GM12878 (cell line): Measurements from ENCODE around the gene ABCC1. TPM values are rescaled to one million over a fixed set of nuclear protein-coding genes. Genes with fewer than 3 reads are reported as not detected.

Experiments used
- ATAC-seq: fragments of 200-7000 bp; cut with Tn5 transposase; 3 replicates; pipeline ENCODE4 v1.9.1; 2020; ENCODE audit warnings: mild to moderate bottlenecking, moderate library complexity
- BruUV-seq: library from RNA; stranded (reverse); fragments of 400-500 nt; replicated peaks from 2 replicates; lab custom pipeline; 2021; lab: Mats Ljungman, UMichigan
- CTCF ChIA-PET: fragments of 300-600 bp; sonication (Branson Sonifier 250); formaldehyde crosslinking; extraction: SDS; loops from one replicate; lab custom pipeline; 2021; ENCODE audit warnings: inconsistent platforms; lab: Yijun Ruan, JAX
- POLR2A ChIA-PET: fragments of 350-600 bp; formaldehyde crosslinking; extraction: SDS; loops from one replicate; lab custom pipeline; 2021; ENCODE audit warnings: inconsistent platforms; lab: Charles Lee
- RAD21 ChIA-PET: fragments of 300-600 bp; sonication (Branson Sonifier 250); formaldehyde crosslinking; loops from one replicate; lab custom pipeline; 2023; ENCODE audit warnings: antibody characterized with exemption; ENCODE audit not compliant: unreplicated experiment; lab: Charles Lee
- SMC1A ChIA-PET: fragments of 300-600 bp; sonication (Branson Sonifier 250); formaldehyde crosslinking; loops from one replicate; lab custom pipeline; 2023; ENCODE audit not compliant: unreplicated experiment, uncharacterized antibody; lab: Charles Lee
- DNase-seq: peaks from one replicate; pipeline ENCODE4 v3.0.0-alpha.2; 2011; ENCODE audit warnings: low read depth, low spot score
- FAIRE-seq: peaks from 3 replicates; lab custom pipeline; 2011; peaks lifted over from hg19 to GRCh38; lab: Jason Lieb, UNC
- H2AFZ ChIP-seq: 2 replicates; pipeline ENCODE4 v1.6.0; 2011; ENCODE audit warnings: low read depth, low read length, control low read depth; ENCODE audit not compliant: control insufficient read depth
- H3K27ac ChIP-seq: 2 replicates; pipeline ENCODE4 v1.5.1; 2011; ENCODE audit warnings: control low read depth; ENCODE audit not compliant: control insufficient read depth, insufficient read depth
- H3K27me3 ChIP-seq, 2 experiments: replicated peaks in 1 of 2; 2 replicates each; pipeline versions ENCODE4 v1.6.0 to v1.6.1; 2011; ENCODE audit warnings: low read length in 1 of 2; ENCODE audit not compliant: control insufficient read depth in 2 of 2, insufficient read depth in 2 of 2
- H3K36me3 ChIP-seq, 2 experiments: 2 replicates each; pipeline ENCODE4 v1.5.1; 2011; ENCODE audit warnings: low read length in 1 of 2; ENCODE audit not compliant: control insufficient read depth in 2 of 2, insufficient read depth in 2 of 2
- H3K4me1 ChIP-seq: 2 replicates; pipeline ENCODE4 v1.6.1; 2011; ENCODE audit warnings: mild to moderate bottlenecking, low read length, moderate library complexity, mixed read lengths; ENCODE audit not compliant: control insufficient read depth, insufficient read depth
- H3K4me2 ChIP-seq: 2 replicates; pipeline ENCODE4 v1.6.0; 2011; ENCODE audit warnings: control low read depth; ENCODE audit not compliant: control insufficient read depth, insufficient read depth
- H3K4me3 ChIP-seq: fragments of 200-600 bp; sonication (generic); 2 replicates; pipeline ENCODE4 v1.5.1; 2016
- H3K79me2 ChIP-seq: 2 replicates; pipeline ENCODE4 v1.6.0; 2011; ENCODE audit warnings: low read length; ENCODE audit not compliant: control insufficient read depth, insufficient read depth
- H3K9ac ChIP-seq: 2 replicates; pipeline ENCODE4 v1.8.0; 2011; ENCODE audit warnings: low read length, control low read depth, mixed read lengths; ENCODE audit not compliant: control insufficient read depth, insufficient read depth
- H3K9me3 ChIP-seq: replicated peaks from 3 replicates; pipeline ENCODE4 v1.5.1; 2011; ENCODE audit warnings: mild to moderate bottlenecking, low read length; ENCODE audit not compliant: control insufficient read depth, insufficient read depth
- H4K20me1 ChIP-seq: 2 replicates; pipeline ENCODE4 v1.6.0; 2011; ENCODE audit not compliant: control insufficient read depth, insufficient read depth
- ETV6 ChIP-seq, 2 experiments: fragments of 450-650 bp in 1 of 2; IDR thresholded peaks in 1 of 2; conservative IDR thresholded peaks in 1 of 2; 2 replicates each; pipeline ENCODE4 v1.6.1; 2014; ENCODE audit warnings: antibody characterized with exemption in 1 of 2, borderline replicate concordance in 1 of 2, low read depth in 1 of 2, mild to moderate bottlenecking in 1 of 2, moderate library complexity in 1 of 2
- MXI1 ChIP-seq: fragments of 150-350 bp; IDR thresholded peaks from 2 replicates; pipeline ENCODE4 v1.6.1; 2011; ENCODE audit warnings: low read depth, mild to moderate bottlenecking, inconsistent platforms, low read length, improper control_type of control experiment
- RAD21 ChIP-seq: IDR thresholded peaks from 2 replicates; pipeline ENCODE4 v1.6.1; 2011; ENCODE audit warnings: mild to moderate bottlenecking, low read depth, low read length, moderate library complexity; ENCODE audit not compliant: insufficient read depth
- SREBF1 ChIP-seq: IDR thresholded peaks from 2 replicates; pipeline ENCODE4 v1.6.1; 2012; ENCODE audit warnings: mild to moderate bottlenecking, low read length
- TAF1 ChIP-seq: IDR thresholded peaks from 2 replicates; pipeline ENCODE4 v1.6.1; 2011; ENCODE audit warnings: mild to moderate bottlenecking, low read depth, low read length, borderline replicate concordance
- TCF12 ChIP-seq: IDR thresholded peaks from 2 replicates; pipeline ENCODE4 v1.6.1; 2011; ENCODE audit warnings: low read depth, mild to moderate bottlenecking, low read length
- WGBS: methylation state at CpG from one replicate; pipeline ENCODE4 v1.1.6; 2016; ENCODE audit warnings: low lambda C conversion rate; ENCODE audit not compliant: insufficient replicate concordance, insufficient coverage; ENCODE audit errors: missing lambda C conversion rate; 5-methylcytosine and 5-hydroxymethylcytosine counted together
- in situ Hi-C: fragments of 300-500 bp; cut with MboI; formaldehyde crosslinking; loops from 9 replicates; pipeline ENCODE4 v1.14.3; 2018; ENCODE audit warnings: mixed read lengths
- intact Hi-C: fragments of 100-400 bp; cut with micrococcal nuclease; formaldehyde crosslinking; loops from one replicate; pipeline ENCODE4 v1.14.2; 2022; ENCODE audit not compliant: unreplicated experiment
- polyA plus RNA-seq, 11 experiments: library from polyadenylated mRNA; depleted of rRNA in 4 of 11; unstranded in 6 of 11; stranded (reverse) in 5 of 11; fragments of >200 nt; fragmentation: Nextera tagmentation in 4 of 11; fragmentation: Illumina TruSeq in 1 of 11; extraction: Ambion mirVana in 4 of 11; extraction: Trizol in 1 of 11; gene quantifications; 1 replicate in 1 of 11; 2 replicates in 10 of 11; pipeline versions ENCODE4 v1.2.1 to v1.2.3, GENCODE V29; 2011 to 2016; ENCODE audit warnings: inconsistent platforms in 2 of 11, missing spikeins in 2 of 11, low read depth in 1 of 11
- total RNA-seq, 4 experiments: library from RNA; depleted of rRNA in 3 of 4; stranded (reverse); fragments of >200 nt in 3 of 4; fragmentation: Illumina TruSeq in 1 of 4; extraction: Trizol in 1 of 4; gene quantifications; 2 replicates each; pipeline versions ENCODE4 v1.2.1 to v1.2.3, GENCODE V29; 2013 to 2021

Gene ABCC1
- total and polyA plus RNA-seq, 10 of the 15 experiments (the other 5 are each of a cell fraction or from before 2014, with no cell fraction given), result 3.2 to 44.6 (median 14.5) TPM

DNA sequence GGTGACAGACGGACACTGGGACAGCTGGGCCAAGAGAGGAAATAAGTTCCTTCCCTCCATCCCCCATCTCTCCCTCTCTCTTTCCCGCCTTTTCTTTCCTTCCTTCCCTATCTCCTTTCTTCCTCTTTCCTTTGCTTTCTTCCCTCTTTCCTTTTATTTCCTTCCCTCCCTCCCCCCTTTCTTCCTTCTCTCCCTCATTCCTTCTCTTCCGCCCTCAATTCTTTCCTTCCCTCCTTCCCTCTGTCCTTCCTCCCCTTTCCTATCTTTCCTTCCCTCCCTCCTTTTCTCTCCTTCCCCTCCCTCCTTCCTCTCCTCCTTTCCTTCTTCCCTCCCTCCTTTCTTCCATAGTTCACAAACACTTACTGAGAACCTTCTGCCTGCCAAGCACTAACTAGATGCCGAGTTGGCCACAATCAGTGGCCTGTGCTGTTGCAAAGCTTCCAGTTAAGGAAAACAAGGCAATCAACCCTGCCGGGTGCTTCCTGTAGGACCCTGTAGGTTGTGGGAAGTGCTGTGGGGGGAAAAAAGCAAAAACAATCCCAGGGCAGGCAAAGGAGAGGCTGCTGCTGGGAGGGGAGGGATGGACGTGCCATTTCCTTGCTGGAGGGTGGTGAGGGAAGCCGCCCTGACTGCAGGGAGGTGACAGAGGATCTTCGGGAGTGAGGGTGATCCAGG, 242.2 kb downstream of the ABCC1 start:
- SMC1A ChIA-PET, result interaction anchor here (0.7 kb wide), 1 partner anchor 28 kb away, joined by 3 read pairs; no protein-coding TSS in a partner anchor

More for the DNA sequence above, 242.2 kb downstream of the ABCC1 start:
- ChIA-PET RAD21 (no interaction called here), POLR2A (no interaction called here)
- ATAC-seq (no peak), DNase-seq (no peak)
- Histone ChIP-seq H3K27me3 (no peaks in the 10 kb centered on the region; a peak in 1 of 4 replicates), H4K20me1 (no peaks in the 10 kb centered on the region), H3K4me1 (no peaks in the 10 kb centered on the region), H3K79me2 (no peaks in the 10 kb centered on the region)
- TF ChIP-seq ETV6 (conservative IDR thresholded peaks at IDR 0.05 in 1 of 2, IDR thresholded peaks at IDR 0.05 in 1 of 2; ENCODE audit: borderline replicate concordance in 1 of 2, low read depth in 1 of 2) (no peak), TAF1 (no peak), TCF12 (no peak), MXI1 (no peak), SREBF1 (no peak), RAD21 (no peak)
- TF ChIP-seq, all 136 proteins: peak for 0
- Histone ChIP-seq H3K9me3 (no peaks in the 10 kb centered on the region), H3K9ac (no peak overlapping the region), H2AFZ (no peak overlapping the region), H3K4me3 (no peak overlapping the region), H3K27ac (no peak overlapping the region), H3K4me2 (no peak overlapping the region), H3K36me3 (no peaks in the 10 kb centered on the region)
- 35% methylated on average over 7 of the region's 8 CpGs for WGBS
- intact Hi-C loops, result loop anchor here (10.0 kb wide), 1 partner anchor 427 kb away; no protein-coding TSS in a partner anchor
- CTCF ChIA-PET, result no interaction called here
- BruUV-seq, result no TSS peak
- no peak for FAIRE-seq
- in situ Hi-C loops, result no loop called here

Other genes starting within 250 kb of the ABCC1 start
- gene MYH11, start 92.6 kb upstream of the ABCC1 start, total RNA-seq (2014; rRNA removed), result under 0.01 and 0.06 TPM in 2 replicates
- gene MYH11, start 92.6 kb upstream of the ABCC1 start, total RNA-seq (2014; rRNA removed; fragmentation: Illumina TruSeq; extraction: Trizol), result 0.05 and 0.13 TPM in 2 replicates
- gene MYH11, start 92.6 kb upstream of the ABCC1 start, total RNA-seq (2021), result 0.41 and 0.58 TPM in 2 replicates
- gene MYH11, start 92.6 kb upstream of the ABCC1 start, polyA plus RNA-seq (2011; rRNA removed), result not detected in 2 replicates
- gene MYH11, start 92.6 kb upstream of the ABCC1 start, polyA plus RNA-seq (2014; fragmentation: Illumina TruSeq; extraction: Trizol), result 0.01 TPM in 1 of 2 replicates, not detected in the other
- under 1 TPM; 0.05 to 0.40 TPM for gene MYH11, start 92.6 kb upstream of the ABCC1 start, polyA plus RNA-seq (2014; fragmentation: Nextera tagmentation; extraction: Ambion mirVana)
- gene MYH11, start 92.6 kb upstream of the ABCC1 start, polyA plus RNA-seq (2014; rRNA removed), result 0.01 TPM in 1 of 2 replicates, not detected in the other
- gene MYH11, start 92.6 kb upstream of the ABCC1 start, polyA plus RNA-seq (2016; fragmentation: Nextera tagmentation; extraction: Ambion mirVana), result 1 to 10 TPM in 1 of 2 experiments, under 1 TPM in 1; 0.88 to 1.9 TPM
- gene CEP20, start 61.0 kb upstream of the ABCC1 start, total RNA-seq (2014; rRNA removed), result 38.0 and 43.8 TPM in 2 replicates
- 52.1 and 53.0 TPM in 2 replicates for gene CEP20, start 61.0 kb upstream of the ABCC1 start, total RNA-seq (2014; rRNA removed; fragmentation: Illumina TruSeq; extraction: Trizol)
- 30.5 and 33.4 TPM in 2 replicates for gene CEP20, start 61.0 kb upstream of the ABCC1 start, total RNA-seq (2021)
- gene CEP20, start 61.0 kb upstream of the ABCC1 start, polyA plus RNA-seq (2011; rRNA removed), result 57.8 and 87.4 TPM in 2 replicates
- gene CEP20, start 61.0 kb upstream of the ABCC1 start, polyA plus RNA-seq (2014; fragmentation: Illumina TruSeq; extraction: Trizol), result 52.2 and 70.3 TPM in 2 replicates
- 10 to 100 TPM; 52.2 to 55.2 TPM for gene CEP20, start 61.0 kb upstream of the ABCC1 start, polyA plus RNA-seq (2014; fragmentation: Nextera tagmentation; extraction: Ambion mirVana)
- gene CEP20, start 61.0 kb upstream of the ABCC1 start, polyA plus RNA-seq (2014; rRNA removed), result 23.6 and 33.7 TPM in 2 replicates
- gene CEP20, start 61.0 kb upstream of the ABCC1 start, polyA plus RNA-seq (2016; fragmentation: Nextera tagmentation; extraction: Ambion mirVana), result 10 to 100 TPM; 53.4 to 53.9 TPM